ENCODE results near the gene ARFGEF2.
A peak's percentile ranks its signal among the peaks of the same experiment; 100 is the strongest.

Gene ARFGEF2

DNA sequence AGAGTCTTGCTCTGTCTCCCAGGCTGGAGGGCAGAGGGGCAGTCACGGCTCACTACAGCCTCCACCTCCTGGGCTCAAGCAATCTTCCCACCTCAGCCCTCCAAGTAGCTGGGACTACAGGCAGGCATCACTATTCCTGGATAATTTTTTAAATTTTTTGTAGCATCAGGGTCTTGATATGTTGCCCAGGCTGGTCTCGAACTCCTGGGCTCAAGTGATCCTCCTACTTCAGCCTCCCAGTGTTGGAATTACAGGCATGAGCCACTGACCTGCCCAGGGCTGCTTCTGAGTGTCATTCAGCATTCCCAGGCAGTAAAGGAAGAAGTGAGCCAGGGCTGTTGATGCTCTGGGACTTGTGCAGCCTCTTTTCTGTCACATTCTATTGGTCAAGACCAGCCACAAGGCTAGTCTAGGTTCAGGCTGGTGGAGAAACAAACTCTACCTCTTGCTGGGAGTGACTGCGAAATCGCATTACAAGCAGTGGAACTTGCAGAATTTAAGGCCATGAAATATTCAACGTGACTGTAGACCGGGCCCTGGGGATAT lies 2.1 kb upstream of the ARFGEF2 start:
- H3K4me3 ChIP-seq (replicated peaks; ENCODE audit: low read depth, low read length): no peak overlapping the region
- DNase-seq (ENCODE audit: extremely low read depth, low read depth): no peak
- TF ChIP-seq, protein P1, sequence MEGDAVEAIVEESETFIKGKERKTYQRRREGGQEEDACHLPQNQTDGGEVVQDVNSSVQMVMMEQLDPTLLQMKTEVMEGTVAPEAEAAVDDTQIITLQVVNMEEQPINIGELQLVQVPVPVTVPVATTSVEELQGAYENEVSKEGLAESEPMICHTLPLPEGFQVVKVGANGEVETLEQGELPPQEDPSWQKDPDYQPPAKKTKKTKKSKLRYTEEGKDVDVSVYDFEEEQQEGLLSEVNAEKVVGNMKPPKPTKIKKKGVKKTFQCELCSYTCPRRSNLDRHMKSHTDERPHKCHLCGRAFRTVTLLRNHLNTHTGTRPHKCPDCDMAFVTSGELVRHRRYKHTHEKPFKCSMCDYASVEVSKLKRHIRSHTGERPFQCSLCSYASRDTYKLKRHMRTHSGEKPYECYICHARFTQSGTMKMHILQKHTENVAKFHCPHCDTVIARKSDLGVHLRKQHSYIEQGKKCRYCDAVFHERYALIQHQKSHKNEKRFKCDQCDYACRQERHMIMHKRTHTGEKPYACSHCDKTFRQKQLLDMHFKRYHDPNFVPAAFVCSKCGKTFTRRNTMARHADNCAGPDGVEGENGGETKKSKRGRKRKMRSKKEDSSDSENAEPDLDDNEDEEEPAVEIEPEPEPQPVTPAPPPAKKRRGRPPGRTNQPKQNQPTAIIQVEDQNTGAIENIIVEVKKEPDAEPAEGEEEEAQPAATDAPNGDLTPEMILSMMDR (IDR thresholded peaks at IDR 0.05; ENCODE audit: low read depth, low read length, missing control alignments): no peak

GRCh38 chr20:48919882-48920526 lies 1.5 kb upstream of the ARFGEF2 start:
- TF ChIP-seq, protein P1 (IDR thresholded peaks at IDR 0.05; ENCODE audit: low read depth, low read length, missing control alignments): no peak
- H3K4me3 ChIP-seq (replicated peaks; ENCODE audit: low read depth, low read length): no peak overlapping the region
- no peak for DNase-seq (ENCODE audit: extremely low read depth, low read depth)

DNA sequence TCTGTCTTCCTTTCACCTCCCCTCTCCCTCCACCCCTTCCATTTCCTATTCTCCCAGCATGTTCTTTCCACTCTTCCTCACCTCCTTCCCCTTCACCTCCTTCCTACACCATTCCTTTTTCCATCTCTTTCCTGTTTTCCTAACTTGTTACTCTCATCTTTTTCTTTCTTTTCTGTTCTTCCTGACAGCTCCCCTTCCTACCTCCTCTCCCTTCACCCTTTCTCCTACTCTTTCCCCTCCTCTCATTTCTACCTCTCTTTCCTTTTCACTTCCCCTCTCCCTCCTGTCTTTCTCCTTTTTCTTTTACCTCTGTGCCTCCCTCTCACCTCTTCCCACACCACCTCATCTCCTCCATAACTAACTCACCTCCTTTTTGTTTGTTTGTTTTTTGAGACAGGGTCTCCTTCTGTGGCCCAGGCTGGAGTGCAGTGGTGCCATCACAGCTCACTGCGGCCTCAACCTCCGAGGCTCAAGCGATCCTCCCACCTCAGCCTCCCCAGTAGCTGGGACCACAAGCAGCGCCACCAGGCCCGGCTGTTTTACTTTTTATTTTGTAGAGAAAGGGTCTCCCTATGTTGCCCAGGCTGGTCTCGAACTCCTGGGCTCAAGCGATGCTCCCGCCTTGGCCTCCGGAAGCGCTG lies 864 bp upstream of the ARFGEF2 start:
- H3K4me3 ChIP-seq (replicated peaks; ENCODE audit: low read depth, low read length): peak overlapping the region; percentile 80
- no peak for DNase-seq (ENCODE audit: extremely low read depth, low read depth)
- TF ChIP-seq, protein P1 (IDR thresholded peaks at IDR 0.05; ENCODE audit: low read depth, low read length, missing control alignments): no peak

DNA sequence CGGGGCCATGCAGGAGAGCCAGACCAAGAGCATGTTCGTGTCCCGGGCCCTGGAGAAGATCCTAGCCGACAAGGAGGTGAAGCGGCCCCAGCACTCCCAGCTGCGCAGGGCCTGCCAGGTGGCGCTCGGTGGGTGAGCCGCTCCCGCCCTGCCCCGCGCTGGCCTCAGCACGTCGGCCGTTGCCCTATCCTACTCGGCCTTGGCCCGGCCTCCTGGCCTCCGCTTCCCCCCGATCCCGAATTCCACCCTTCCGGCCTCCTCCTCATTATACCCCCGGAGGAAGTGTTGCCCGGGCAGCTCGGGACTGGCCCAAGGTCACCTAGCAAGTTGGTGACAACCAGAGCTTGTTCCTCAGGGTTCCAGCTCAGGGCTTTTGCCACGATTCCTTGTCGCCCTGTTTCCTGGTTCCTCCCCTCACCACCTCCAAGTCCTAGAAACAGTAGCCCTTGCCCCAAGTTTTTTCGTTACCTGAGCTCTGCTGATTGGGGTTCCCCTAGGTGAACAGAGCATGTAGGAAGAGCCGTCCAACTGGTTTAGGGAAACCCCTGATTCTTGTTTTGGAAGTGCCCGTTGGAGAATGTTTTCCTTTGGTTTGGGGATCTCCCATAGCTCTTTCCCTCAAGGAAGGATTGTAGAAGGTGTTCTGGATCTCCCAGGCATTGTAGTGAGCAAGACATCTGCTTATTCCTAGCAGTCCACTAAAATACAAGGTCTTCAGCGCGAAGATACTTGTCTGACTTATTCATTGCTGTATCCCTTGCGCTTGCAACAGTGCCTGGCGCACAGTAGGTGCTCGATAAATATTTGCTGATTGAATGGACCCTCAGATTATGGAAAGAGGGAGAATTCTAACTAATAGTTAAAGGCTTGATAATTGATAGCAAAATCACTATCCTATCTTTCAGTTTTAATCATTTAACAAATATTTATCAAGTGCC lies 641 bp downstream of the ARFGEF2 start:
- H3K4me3 ChIP-seq (replicated peaks; ENCODE audit: low read depth, low read length): peak overlapping the region; percentile 80
- DNase-seq (ENCODE audit: extremely low read depth, low read depth): no peak
- TF ChIP-seq, protein P1 (IDR thresholded peaks at IDR 0.05; ENCODE audit: low read depth, low read length, missing control alignments): no peak

GRCh38 chr20:48923149-48923718 lies 1.7 kb downstream of the ARFGEF2 start:
- H3K4me3 ChIP-seq (replicated peaks; ENCODE audit: low read depth, low read length): peak overlapping the region; percentile 80
- DNase-seq (ENCODE audit: extremely low read depth, low read depth): no peak
- TF ChIP-seq, protein P1 (IDR thresholded peaks at IDR 0.05; ENCODE audit: low read depth, low read length, missing control alignments): no peak

GRCh38 chr20:48924756-48925109 lies 3.2 kb downstream of the ARFGEF2 start:
- no peak overlapping the region for H3K4me3 ChIP-seq (replicated peaks; ENCODE audit: low read depth, low read length)
- no peak for DNase-seq (ENCODE audit: extremely low read depth, low read depth)
- TF ChIP-seq, protein P1 (IDR thresholded peaks at IDR 0.05; ENCODE audit: low read depth, low read length, missing control alignments): no peak

Data from HFF-Myc (cell line).